Panc1 (cell line): ENCODE measurements around the gene IL1R1. TPM values are rescaled to one million over a fixed set of nuclear protein-coding genes. Genes with fewer than 3 reads are reported as not detected.

Experiments used
- ATAC-seq: fragments of 200-7000 bp; cut with Tn5 transposase; 2 replicates; pipeline ENCODE4 v1.9.1; 2020; ENCODE audit warnings: mild to moderate bottlenecking, moderate library complexity
- BruUV-seq: library from RNA; stranded (reverse); fragments of 400-500 nt; replicated peaks from 2 replicates; lab custom pipeline; 2021; lab: Mats Ljungman, UMichigan
- CTCF ChIA-PET: fragments of 300-600 bp; sonication (Branson Sonifier 250); formaldehyde crosslinking; loops from one replicate; lab custom pipeline; 2022; ENCODE audit warnings: antibody characterized with exemption; lab: Charles Lee
- POLR2A ChIA-PET: fragments of 300-600 bp; sonication (Branson Sonifier 250); formaldehyde crosslinking; loops from one replicate; lab custom pipeline; 2022; ENCODE audit warnings: antibody characterized with exemption; lab: Charles Lee
- DNase-seq: peaks from one replicate; pipeline ENCODE4 v3.0.0-alpha.2; 2010; ENCODE audit warnings: low read depth, low spot score
- H3K27ac ChIP-seq: 2 replicates; pipeline ENCODE4 v1.5.1; 2011; ENCODE audit warnings: mild to moderate bottlenecking, low read length, inconsistent platforms
- H3K27me3 ChIP-seq: fragments of 200-500 bp; sonication (Bioruptor generic); 2 replicates; pipeline ENCODE4 v1.6.0; 2014; ENCODE audit warnings: low read length, inconsistent platforms; ENCODE audit not compliant: control insufficient read depth, insufficient read depth
- H3K36me3 ChIP-seq: fragments of 200-500 bp; sonication (Bioruptor generic); 2 replicates; pipeline ENCODE4 v1.5.1; 2014; ENCODE audit warnings: inconsistent platforms, mild to moderate bottlenecking, low read length, moderate library complexity; ENCODE audit not compliant: control insufficient read depth, insufficient read depth
- H3K4me1 ChIP-seq: 2 replicates; pipeline ENCODE4 v1.5.1; 2011; ENCODE audit warnings: inconsistent platforms, mild to moderate bottlenecking, low read length, moderate library complexity; ENCODE audit not compliant: control insufficient read depth, insufficient read depth
- H3K4me3 ChIP-seq, 2 experiments: 2 replicates each; pipeline ENCODE4 v1.5.1; 2011 to 2012; ENCODE audit warnings: low read depth in 2 of 2, low read length in 2 of 2, mild to moderate bottlenecking in 2 of 2, inconsistent platforms in 1 of 2, moderate library complexity in 1 of 2
- H3K9me3 ChIP-seq: fragments of 200-500 bp; sonication (Bioruptor generic); 2 replicates; pipeline ENCODE4 v1.5.1; 2014; ENCODE audit warnings: low read depth, mild to moderate bottlenecking, inconsistent platforms, low read length, moderate library complexity; ENCODE audit not compliant: control insufficient read depth, insufficient read depth
- CTCF ChIP-seq: fragments of 450-650 bp; IDR thresholded peaks from 2 replicates; pipeline ENCODE4 v1.5.1; 2017; ENCODE audit warnings: mild to moderate bottlenecking
- POLR2AphosphoS5 ChIP-seq: IDR thresholded peaks from 2 replicates; pipeline ENCODE4 v1.6.1; 2012; ENCODE audit warnings: mild to moderate bottlenecking, low read depth, low read length, moderate library complexity
- REST ChIP-seq, 2 experiments: IDR thresholded peaks; 2 replicates each; pipeline ENCODE4 v1.6.1; 2011 to 2012; ENCODE audit warnings: low read depth in 2 of 2, control low read depth in 1 of 2, low read length in 1 of 2, mild to moderate bottlenecking in 1 of 2, moderate library complexity in 1 of 2; ENCODE audit not compliant: insufficient read depth in 1 of 2
- SIN3A ChIP-seq: IDR thresholded peaks from 2 replicates; pipeline ENCODE4 v1.6.1; 2012; ENCODE audit warnings: low read depth, mild to moderate bottlenecking, low read length, moderate library complexity, borderline replicate concordance; ENCODE audit not compliant: insufficient read depth
- TCF7L2 ChIP-seq: IDR thresholded peaks from 2 replicates; pipeline ENCODE4 v1.6.1; 2011; ENCODE audit warnings: mild to moderate bottlenecking, low read depth, low read length, inconsistent platforms
- in situ Hi-C: cut with HindIII; loops from 2 replicates; pipeline ENCODE4 v1.10.0; 2016; ENCODE audit warnings: low sequenced_read_pairs, low pct_unique_long_range_greater_than_20kb
- intact Hi-C: fragments of 100-400 bp; cut with micrococcal nuclease; formaldehyde crosslinking; loops from one replicate; pipeline ENCODE4 v1.10.0; 2022; ENCODE audit not compliant: unreplicated experiment
- total RNA-seq: library from RNA; stranded (reverse); gene quantifications from one replicate; pipeline ENCODE4 v1.2.1, GENCODE V29; 2021; ENCODE audit not compliant: unreplicated experiment

IL1R1 gene
- total RNA-seq, 1 experiment from 2014 or later: 7.1 TPM

GRCh38 chr2:102120261-102120660 is 22.3 kb upstream of the IL1R1 start:
- no peak for TF ChIP-seq CTCF
- TF ChIP-seq POLR2AphosphoS5: no peak
- TF ChIP-seq REST (IDR thresholded peaks at IDR 0.05; ENCODE audit: insufficient read depth in 1 of 2, low read depth in 2 of 2, low read length in 1 of 2): no peak
- no peak for TF ChIP-seq SIN3A
- no peak for TF ChIP-seq TCF7L2
- in situ Hi-C loops: no loop called here
- Histone ChIP-seq H3K36me3 (no peaks in the 10 kb centered on the region), H3K27ac (no peak overlapping the region), H3K27me3 (no peaks in the 10 kb centered on the region), H3K4me3 (no peak overlapping the region), H3K4me1 (no peaks in the 10 kb centered on the region), H3K9me3 (no peaks in the 10 kb centered on the region)
- ChIA-PET POLR2A (no interaction called here), CTCF (no interaction called here)
- no peak for ATAC-seq
- no TSS peak for BruUV-seq
- DNase-seq: no peak
- intact Hi-C loops: no loop called here

- no peak for ATAC-seq
- intact Hi-C loops (no loop called here), in situ Hi-C loops (no loop called here)
- Histone ChIP-seq H3K9me3 (no peaks in the 10 kb centered on the region), H3K4me3 (no peak overlapping the region), H3K27ac (no peak overlapping the region), H3K4me1 (no peaks in the 10 kb centered on the region), H3K27me3 (no peaks in the 10 kb centered on the region), H3K36me3 (no peaks in the 10 kb centered on the region)
- no peak for DNase-seq
- ChIA-PET POLR2A (no interaction called here), CTCF (no interaction called here)
- no TSS peak for BruUV-seq
- no peak for TF ChIP-seq REST (IDR thresholded peaks at IDR 0.05; ENCODE audit: insufficient read depth in 1 of 2, low read depth in 2 of 2, low read length in 1 of 2)
- TF ChIP-seq POLR2AphosphoS5: no peak
- TF ChIP-seq TCF7L2: no peak
Observed at GRCh38 chr2:102120701-102121159, 21.8 kb upstream of the IL1R1 start.
